Stimulated activated CD8-positive, alpha-beta memory T cell treated with anti-CD3 and anti-CD28 coated beads, Interleukin-2, amount 100 ng/mL, for 48 hours (primary cell): ENCODE measurements around the gene DNM3.

Source experiments
- DNase-seq, 2 donors: peaks; one replicate each; pipeline ENCODE4 v3.0.0-alpha.2; 2020; ENCODE audit warnings: low read depth in 2 of 2

DNM3 gene

GRCh38 chr1:171973421-171973820 is 132.1 kb downstream of the DNM3 start:
- DNase-seq, result no peak

GRCh38 chr1:171981303-171981702 is 140.0 kb downstream of the DNM3 start:
- no peak for DNase-seq

GRCh38 chr1:171983584-171983983 is 142.3 kb downstream of the DNM3 start:
- DNase-seq, result no peak

- no peak for DNase-seq
Measured at GRCh38 chr1:171984262-171984661, 143.0 kb downstream of the DNM3 start.

GRCh38 chr1:171984850-171985485 is 143.7 kb downstream of the DNM3 start:
- no peak for DNase-seq

GRCh38 chr1:171985639-171986038 is 144.3 kb downstream of the DNM3 start:
- no peak for DNase-seq

- no peak for DNase-seq
Measured at GRCh38 chr1:171988243-171988885, 147.1 kb downstream of the DNM3 start.

GRCh38 chr1:171990371-171990770 is 149.1 kb downstream of the DNM3 start:
- no peak for DNase-seq

- no peak for DNase-seq
Measured at GRCh38 chr1:171994293-171994692, 153.0 kb downstream of the DNM3 start.

- no peak for DNase-seq
Measured at GRCh38 chr1:171995573-171995972, 154.3 kb downstream of the DNM3 start.

- no peak for DNase-seq
Measured at GRCh38 chr1:171997936-171998335, 156.6 kb downstream of the DNM3 start.

- no peak for DNase-seq
Measured at GRCh38 chr1:171998711-171999110, 157.4 kb downstream of the DNM3 start.

- DNase-seq, result no peak
Measured at GRCh38 chr1:171999756-172000155, 158.5 kb downstream of the DNM3 start.

GRCh38 chr1:172001288-172001687 is 160.0 kb downstream of the DNM3 start:
- no peak for DNase-seq

GRCh38 chr1:172002725-172003345 is 161.5 kb downstream of the DNM3 start:
- no peak for DNase-seq

GRCh38 chr1:172003766-172004530 is 162.7 kb downstream of the DNM3 start:
- DNase-seq, result no peak

GRCh38 chr1:172004671-172005070 is 163.4 kb downstream of the DNM3 start:
- no peak for DNase-seq

- no peak for DNase-seq
Measured at GRCh38 chr1:172005856-172006255, 164.6 kb downstream of the DNM3 start.

GRCh38 chr1:172006660-172007059 is 165.4 kb downstream of the DNM3 start:
- DNase-seq, result no peak

- no peak for DNase-seq
Measured at GRCh38 chr1:172018727-172019311, 177.5 kb downstream of the DNM3 start.

GRCh38 chr1:172019976-172020375 is 178.7 kb downstream of the DNM3 start:
- DNase-seq, result no peak

GRCh38 chr1:172024516-172024915 is 183.2 kb downstream of the DNM3 start:
- no peak for DNase-seq
